Thyroid gland (tissue), 4 donors: ENCODE data around the gene ZNF736.
"Not testable (repeated sequence)": the region's sequence is repeated elsewhere in the genome, so short reads cannot be mapped to it uniquely, and the experiment has no call there.

Experiments
- CTCF ChIP-seq, 6 experiments: fragments of 200-600 bp in 3 of 6; fragments of 450-650 bp in 3 of 6; sonication (generic) in 3 of 6; IDR thresholded peaks; one replicate each; pipeline ENCODE4 v1.5.1; 2016 to 2019; ENCODE audit warnings: antibody characterized with exemption in 6 of 6, mild to moderate bottlenecking in 2 of 6, inconsistent platforms in 1 of 6, moderate library complexity in 1 of 6
- POLR2A ChIP-seq, 2 donors: fragments of 450-650 bp; IDR thresholded peaks; one replicate each; pipeline ENCODE4 v1.6.1; 2017; ENCODE audit warnings: antibody characterized with exemption in 2 of 2, mild to moderate bottlenecking in 2 of 2, moderate library complexity in 1 of 2

- not testable (repeated sequence) for TF ChIP-seq CTCF, POLR2A (IDR thresholded peaks at IDR 0.05)
Measured at GRCh38 chr7:64316031-64316742, 2.4 kb downstream of the ZNF736 start.
